ENCODE results near the gene EXOC1L.

- TF ChIP-seq CTCF (conservative IDR thresholded peaks at IDR 0.05; ENCODE audit: low read length): peak; percentile 89
- TF ChIP-seq EZH2phosphoT487 (IDR thresholded peaks at IDR 0.05; ENCODE audit: borderline replicate concordance): no peak
Observed at GRCh38 chr4:55866973-55867574, 47.5 kb downstream of the EXOC1L start.
